ENCODE measurements around the gene SPON2.

Gene SPON2

DNA sequence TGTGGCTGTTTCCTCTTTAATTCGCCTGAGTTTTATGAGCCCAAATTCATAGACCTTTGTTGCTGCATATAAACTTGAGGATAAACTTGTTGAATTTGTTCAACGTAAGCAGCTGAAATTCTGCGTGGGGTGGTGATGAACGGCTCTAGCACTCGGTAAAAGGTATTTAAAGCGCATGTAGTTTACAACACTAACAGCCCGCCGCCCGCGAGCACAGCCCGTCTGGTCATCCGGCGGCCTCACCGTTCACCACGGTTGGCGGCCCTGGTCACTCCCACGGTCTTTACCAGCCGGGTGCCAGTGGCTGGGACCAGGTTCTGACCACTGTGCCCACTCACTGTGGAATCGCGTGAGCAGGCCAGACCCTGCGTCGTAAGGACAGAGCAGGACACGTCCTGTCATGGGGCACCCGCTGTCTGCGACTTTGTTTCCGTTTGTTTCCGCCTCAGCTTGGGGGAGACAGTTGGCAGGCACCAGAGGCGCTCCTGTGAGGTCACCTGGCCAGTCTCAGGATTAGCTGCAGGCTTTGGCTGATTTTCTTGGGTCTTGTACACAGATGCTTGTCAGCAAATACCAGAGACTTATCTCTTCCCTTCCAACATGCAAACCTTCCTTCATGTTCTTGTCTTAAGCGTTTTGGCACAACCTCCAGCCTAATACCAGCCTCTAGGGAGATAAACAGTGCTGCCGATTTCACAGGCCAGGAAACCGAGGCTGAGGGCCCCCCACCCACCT is 36.8 kb upstream of the SPON2 start:
- no peak for DNase-seq (ENCODE audit: low spot score)

DNA sequence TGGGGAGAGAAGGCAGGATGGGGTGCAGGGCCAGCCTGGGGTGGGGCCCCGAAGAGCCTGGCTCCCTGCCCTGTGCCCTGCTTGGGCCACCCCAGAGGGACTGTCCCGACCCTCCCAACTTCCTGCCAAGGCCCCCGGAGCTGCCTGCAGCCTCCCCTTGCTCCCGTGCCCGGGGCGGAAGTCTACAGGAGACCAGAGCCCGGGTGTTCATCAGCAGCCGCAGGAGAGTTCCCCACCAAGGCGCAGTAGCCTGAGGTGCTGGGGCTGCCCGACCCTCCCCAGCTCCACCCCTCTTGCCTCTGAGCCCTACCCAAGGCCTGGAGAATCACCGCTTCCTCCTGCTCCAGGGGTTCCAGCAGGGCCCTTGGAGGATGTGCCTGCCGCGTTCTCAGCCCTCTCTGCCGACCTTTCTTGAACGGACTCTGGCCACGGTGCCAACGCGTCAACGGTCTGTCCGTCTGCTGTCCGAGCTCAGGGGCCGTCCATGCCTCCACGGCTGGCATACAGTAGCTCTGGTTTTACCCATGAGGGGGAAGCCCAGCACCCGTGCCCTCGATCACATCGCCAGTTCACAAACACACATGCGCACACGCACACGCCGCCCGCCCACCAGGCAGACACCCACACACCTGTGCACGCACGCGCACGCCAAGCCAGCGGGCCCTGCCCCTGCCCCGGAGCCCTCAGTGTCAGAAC is 36.0 kb upstream of the SPON2 start:
- peak; percentile 39 for DNase-seq (ENCODE audit: low spot score)

DNA sequence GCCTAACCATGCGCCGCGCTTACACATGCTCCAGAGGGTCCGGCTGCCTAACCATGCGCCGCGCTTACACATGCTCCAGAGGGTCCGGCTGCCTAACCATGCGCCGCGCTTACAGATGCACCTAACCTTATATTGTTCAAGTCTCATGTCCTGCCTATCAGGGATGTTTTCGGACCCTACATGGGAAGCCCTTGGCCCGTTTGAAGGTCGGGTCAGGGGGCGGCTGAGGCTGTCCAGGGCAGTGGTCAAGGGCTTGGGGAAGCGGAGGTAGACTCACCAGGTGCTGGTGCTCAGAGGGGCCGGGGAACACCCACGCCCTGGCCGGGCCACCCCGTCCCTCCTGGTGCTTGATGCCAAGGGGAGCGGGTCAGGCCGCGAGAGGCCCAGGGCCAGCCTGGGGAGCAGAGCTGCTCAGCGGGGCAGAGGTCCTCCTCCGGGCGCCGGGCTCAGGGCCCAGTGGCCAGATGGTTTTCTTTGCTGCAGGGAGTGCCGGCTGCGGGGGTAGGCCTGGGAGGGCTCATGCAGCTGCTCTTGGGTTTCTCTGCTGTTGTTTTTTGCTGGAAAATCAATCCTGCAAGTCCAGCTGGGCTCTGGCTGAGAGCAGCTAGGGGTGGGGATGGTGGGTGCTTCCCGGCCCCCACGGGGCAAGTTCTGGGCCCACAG is 35.4 kb upstream of the SPON2 start:
- peak; percentile 80 for DNase-seq (ENCODE audit: low spot score)

DNA sequence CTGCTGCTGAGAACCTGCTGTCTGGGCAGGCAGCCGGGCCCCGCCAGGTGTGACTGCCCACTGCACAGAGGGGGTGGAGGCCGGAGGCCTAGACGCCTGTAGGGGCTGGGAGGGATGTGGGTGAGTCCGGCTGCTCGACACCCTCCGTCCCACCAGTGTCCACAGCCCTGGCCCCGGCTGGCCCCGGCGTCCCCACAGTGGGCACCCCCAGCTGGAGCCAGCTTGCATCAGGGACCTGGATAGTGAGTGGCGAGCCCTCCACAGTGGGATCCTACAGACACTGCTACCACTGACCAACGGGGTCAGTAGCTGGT is 34.7 kb upstream of the SPON2 start:
- no peak for DNase-seq (ENCODE audit: low spot score)

DNA sequence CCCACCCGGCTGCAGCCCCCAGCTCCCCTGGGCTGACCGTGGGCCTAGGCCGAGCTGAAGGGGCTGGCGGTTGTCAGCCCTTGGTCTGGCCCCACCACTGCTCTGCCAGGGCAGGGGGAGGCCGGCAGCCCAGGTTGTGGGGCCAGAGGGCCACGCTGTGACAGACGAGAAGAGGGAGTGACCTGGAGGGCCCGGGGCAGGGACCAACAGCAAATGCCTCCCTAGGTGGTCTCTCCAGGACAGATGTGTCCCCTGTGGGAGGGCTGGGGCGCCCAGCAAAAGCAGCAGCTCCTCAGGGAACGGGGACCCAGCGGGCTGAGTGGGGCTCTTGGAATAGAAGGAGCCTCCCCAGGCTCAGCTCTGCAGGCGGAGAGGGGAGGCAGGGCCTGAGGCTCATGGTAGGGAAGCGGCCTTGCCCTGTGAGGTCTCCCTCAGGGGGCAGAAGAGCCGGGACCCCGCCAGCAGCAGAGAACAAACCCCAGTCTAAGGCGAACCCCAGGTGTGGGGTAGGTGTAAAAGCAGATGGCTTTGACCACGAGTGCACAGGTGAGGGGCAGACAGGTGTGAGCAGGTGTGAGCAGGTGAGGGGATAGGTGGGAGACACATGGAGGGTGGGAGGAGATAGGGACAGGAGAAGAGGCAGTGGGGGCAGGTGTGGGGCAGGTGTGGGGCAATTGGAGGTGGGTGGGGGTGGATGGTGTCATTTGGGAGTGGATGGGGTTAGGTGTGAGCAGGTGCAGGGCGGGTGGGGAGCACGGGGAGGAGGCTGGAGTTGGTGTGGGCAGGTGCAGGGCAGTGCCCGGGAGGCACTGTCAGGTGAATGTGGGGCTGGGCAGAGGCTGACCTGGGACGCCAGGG is 34.1 kb upstream of the SPON2 start:
- DNase-seq (ENCODE audit: low spot score) = no peak

DNA sequence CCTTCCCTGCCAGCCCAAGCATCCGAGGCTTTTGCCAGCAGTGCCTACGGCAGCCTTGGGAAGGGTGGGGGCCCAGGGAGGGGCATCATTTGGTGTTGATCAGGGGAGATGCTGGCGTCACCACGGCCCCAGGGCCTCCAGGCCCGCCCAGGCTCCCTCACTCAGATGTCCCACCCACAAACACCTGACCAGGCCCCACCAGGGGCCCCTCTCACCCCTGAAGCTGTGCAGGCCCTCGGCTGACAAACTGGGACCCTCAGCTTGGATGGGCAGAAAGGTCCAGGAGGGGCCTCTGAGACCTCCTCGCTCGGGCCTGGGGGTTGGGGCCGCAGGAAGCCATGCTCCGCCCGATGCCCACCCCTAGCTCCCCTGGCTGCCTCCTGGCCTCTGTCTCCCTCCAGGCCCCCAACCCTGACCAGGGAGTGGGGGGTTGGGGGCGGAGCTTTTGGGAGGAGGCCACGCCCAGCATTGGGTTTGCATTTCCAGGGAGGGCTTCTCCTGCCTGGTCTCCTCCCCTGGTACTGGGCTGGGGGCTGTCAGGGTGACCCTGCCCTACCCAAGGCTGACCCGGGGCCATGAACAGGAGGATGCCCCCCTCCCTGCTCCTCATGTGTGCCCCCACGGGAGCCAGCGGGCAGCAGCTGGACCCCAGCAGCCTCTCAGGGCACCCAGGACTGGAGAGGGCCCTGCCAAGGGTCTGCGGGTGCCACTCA is 33.4 kb upstream of the SPON2 start:
- DNase-seq (ENCODE audit: low spot score) = no peak

DNA sequence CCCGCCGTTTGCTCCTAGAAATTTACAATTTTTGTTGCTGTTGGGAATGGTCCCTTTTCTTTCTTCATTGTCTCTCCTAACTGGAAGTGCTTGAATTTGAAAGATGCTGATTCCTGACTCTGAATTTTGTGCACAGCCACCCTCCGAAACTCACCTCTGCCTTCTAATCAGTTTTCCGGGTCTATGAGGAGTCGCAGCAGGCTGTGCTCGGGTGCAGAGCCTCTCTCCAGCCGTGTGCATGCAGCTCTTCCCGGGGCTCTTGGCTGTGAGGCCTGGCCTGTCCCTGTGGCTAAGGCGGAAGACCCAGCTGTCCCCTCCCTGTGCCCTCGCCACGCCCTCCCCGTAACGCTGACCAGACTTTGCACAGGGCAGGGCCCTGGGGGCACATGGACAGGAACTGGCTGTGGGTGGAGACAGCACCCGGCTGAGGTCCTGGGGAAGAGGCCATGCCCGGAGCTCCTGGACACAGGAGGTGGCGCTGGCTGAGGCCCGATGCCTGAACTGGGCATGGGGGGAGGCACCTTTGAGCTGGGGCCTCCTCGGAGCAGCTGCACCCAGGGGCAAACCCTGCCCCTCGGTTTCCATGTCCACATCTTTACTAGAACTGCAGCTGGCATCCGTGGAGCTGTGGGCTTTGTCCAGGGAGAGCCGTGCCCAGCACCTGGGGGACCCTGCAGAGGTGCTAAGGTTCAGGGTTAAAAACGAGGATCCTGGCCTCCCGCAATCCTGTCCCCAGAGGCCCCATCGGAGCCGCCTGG is 32.6 kb upstream of the SPON2 start:
- DNase-seq (ENCODE audit: low spot score) = no peak

DNA sequence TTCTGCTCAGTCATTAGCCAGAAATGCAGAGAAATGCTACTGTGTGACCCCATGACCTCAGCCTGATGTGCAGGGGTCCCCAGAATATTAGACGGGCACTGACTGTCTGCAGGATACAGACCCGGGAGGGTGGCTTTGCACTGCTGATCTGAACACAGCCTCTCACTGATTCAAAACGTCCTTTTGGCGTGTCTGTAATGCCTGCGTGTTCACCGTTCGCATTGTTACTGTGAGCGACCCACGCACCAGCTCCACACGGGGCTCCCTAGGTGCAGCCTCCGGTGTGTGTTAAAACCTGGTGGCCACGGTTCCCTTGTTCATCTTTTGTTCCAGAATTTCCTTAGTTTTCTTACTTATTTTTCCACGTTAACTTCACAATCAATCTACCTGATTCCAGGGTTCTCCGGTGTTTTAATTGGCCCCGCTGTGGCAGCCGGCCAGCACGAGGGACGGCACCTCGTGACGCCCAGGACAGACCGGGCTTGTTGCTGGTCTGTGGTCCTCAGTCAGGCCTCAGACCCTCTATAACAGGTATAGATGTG is 32.0 kb upstream of the SPON2 start:
- no peak for DNase-seq (ENCODE audit: low spot score)

DNA sequence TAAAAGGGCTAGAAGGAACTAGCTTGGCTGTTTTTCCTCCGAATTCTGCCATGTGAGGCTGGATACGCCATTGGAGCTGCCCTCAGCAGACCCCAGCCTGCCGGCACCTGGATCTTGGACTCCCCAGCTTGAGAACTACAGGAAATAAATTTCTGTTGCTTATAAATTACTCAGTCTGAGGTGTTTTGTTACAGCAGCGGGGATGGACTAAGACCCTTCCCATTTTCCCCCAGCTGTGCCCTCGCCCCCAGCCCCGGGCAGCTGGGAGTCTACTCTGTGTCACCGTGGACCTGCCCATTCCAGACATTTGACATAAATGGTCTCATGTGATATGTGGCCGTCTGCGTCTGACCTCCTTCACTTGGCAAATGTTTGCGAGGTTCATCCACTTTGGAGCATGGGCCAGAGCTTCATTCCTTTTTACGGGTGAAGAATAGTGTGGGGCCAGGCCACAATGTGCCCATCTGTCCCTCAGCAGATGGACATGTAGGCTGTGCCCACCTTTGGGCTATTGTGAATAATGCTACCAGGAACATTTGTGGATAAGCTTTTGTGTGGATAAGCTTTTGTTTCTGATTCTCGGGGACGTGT is 30.7 kb upstream of the SPON2 start:
- no peak for DNase-seq (ENCODE audit: low spot score)

DNA sequence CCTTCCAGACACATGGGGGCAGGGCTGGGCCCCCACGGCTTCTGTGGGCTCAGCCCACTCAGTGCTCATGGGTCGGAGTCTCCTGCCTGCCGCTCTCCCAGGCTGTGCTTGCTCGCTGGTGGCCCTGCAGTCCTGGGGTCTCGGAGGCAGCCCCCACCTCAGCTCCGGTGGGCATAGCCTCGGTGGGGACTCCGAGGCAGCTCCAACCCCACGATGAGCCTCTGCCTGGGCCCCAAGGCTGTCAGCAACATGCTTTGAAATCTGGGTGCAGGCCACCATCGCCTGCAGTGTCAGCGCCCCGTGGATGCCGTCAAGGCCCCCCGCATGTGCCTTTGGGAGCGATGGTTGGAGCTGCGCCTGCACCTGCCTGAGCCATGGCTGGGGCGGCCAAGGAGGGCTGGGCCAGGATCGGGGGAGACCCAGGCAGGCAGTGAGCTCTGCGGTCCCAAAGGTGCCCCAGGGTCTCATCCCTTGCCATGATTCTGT is 30.2 kb upstream of the SPON2 start:
- DNase-seq (ENCODE audit: low spot score) = no peak

DNA sequence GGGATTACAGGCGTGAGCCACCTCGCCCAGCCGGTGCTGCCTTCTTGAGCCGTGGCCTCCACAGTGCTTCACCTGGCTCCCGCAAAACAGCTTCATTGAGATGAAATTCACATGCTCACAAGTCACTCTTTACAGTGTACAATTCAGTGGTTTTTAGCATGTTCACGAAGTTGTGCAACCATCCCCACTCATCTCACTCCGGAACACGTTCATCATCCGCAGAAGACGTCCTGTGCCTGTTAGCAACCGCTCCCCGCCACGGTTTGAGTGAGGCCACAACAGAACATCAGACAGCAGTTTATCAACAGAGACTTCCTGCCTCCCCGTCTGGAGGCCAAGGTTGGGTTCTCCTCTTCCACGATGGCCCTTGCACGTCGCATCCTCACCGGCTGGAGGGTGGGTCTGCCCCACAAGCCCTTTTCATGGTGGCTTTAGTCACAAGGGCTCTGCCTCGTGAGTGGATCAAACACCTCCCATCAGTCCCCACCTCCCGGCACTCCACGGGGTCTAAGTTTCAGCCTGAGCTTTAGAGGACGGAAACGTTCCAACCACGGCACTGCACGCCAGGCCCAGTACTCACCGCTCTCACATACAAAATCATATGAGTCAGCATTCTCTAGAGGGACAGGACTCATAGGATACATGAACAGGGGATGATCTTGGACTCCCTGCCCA is 29.6 kb upstream of the SPON2 start:
- no peak for DNase-seq (ENCODE audit: low spot score)

DNA sequence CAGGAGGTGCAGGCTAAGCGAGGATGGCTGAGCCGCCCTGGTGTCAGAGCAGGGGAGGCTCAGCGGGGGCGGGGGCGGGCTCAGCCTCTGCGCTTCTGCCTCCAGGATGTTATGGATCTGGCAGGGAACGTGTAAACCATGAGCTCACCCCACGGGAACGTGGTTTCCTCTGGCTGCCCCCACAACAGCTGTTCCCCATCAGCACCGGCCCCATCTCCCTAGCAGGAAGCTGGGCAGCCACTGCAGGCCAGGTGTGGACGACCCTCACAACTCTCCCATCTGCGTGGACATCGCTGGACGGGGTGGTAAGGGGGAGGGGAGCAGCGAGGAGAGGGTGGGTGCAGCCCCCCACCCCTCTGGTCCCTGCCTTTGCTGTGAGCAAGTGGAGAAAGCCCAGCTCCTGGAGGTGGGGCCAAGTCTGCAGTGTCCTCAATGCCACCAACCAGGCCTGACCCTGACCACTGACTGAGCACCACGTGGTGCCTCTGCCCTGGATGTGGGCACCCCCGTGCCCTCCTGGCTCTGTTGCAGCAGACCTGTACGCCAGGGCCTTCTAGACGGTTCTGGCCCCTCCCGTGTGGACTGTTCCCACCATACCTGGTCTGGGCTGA is 28.1 kb upstream of the SPON2 start:
- DNase-seq (ENCODE audit: low spot score) = no peak

DNA sequence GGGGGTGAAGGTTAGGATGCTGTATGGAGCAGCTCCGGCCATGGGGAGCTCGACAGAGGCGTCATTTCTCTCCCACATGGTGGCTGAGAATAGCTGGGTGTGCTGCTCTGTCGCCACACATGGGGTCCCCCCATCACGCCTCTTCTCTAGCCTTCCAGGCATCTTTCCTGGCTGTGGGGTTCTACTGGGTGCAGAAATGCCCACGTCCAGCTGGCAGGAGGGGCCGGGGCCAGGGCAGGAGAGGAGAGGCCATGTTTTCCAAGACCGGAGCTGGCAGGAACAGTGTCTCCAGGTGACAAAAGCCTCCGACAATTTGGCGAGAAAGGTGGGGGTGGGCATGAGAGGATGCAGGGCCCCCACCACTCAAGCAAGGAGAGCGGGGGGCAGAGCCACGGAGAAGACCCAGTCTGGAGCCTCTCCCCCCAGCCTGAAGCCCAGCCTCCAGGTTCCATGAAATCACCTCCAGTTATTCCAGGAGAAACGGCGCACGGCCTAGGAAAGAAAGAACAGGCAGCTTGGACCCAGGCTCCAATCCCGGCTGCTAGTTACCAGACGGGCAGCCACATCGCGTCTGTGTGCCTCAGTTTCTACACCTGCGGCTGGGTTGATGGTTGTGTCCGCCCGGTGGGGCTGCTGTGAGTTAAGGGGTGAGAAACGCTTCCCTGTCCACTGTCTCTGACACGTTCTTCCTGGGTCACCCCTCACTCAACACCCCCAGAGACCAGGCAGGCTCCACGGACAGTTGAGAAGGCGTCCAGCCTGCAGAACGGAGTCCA is 27.4 kb upstream of the SPON2 start:
- no peak for DNase-seq (ENCODE audit: low spot score)

DNA sequence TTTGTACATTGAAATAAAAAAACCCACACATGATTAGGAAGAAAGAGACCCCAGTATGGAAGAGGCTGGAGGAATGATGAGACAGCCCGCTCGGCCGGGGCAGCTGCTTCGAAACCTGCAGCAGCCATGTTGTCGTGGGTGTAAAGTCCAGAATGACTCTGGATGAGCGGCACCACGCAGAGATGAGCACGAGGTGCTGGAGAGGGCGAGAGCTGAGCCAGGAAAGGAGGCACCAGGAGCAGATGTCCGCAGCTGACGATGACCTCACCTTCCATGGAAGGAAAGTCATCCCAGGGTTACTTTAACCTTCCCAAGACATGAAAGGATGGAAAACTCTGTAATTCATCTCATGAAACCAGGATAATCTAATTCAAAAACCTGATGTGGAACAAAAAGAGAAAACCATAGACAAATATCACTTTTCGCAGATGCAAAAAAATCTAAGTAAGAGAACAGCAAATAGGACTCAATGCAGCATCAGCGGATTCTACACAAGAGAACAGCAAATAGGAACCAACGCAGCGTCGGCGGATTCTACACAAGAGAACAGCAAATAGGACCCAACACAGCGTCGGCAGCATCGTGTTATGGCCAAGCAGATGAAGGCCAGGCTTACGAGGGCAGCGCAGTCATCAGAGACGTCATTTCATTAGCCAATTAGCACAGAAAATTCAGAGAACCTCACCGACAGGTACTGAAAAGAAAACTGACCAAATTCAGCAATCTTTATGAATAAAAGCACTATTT is 25.9 kb upstream of the SPON2 start:
- no peak for DNase-seq (ENCODE audit: low spot score)

DNA sequence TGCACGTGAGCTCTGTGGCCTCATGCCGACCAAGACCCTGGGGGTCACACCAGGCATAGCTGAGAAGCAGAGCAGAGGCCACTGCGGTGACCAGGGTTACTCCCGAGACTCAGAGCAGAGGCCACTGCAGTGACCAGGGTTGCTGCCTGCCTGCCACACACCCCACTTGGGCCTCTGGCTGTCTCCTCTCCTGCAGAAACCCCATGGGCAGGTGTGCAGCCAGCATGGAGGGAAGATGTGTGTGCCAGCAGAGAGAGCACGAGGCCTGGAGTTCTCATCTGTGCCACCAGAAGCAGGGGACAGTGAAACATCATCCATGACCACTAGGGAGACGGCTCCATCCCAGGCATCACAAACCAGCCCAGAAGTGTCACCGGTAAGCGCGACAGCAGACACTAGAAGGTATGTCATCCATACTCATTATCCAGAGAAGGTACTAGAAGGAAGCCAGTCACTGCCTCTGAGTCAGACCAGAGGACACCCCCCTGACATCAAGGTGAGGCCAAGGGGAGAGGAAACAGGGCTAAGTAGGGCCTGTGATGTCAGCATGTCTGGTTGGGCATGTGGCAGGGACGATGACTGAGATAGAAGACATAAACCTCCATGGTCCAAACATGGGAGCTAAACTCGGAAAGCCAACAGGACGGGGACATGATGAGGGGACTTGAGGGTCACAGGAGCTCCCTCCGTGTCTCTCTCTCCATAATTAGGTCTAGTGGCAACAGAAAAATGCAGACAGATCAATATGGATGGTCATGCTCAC is 24.2 kb upstream of the SPON2 start:
- DNase-seq (ENCODE audit: low spot score) = no peak

DNA sequence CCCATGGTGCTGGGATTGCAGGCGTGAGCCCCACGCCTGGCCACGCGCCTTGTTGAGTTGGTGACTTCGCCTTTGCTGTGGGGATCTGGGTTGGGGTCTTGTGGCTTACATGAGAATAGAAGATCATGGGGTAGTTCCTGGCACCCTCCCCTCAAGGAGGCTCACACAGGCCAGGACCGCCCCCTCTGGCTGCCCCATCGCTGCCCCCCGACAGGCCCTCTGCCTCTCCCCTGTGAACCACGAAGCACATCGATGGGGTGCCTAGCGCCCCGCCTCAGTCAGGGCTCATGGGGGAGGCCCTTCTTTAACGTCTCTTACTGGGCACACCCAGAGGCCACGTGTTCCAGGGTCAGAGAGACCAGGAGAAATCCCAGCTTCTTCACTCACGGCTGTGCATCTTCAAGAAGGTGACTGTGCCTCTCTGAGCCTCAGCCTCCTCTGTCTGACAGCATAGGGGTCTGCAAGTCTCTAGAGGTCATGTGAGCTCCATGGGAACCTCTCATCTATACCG is 23.6 kb upstream of the SPON2 start:
- DNase-seq (ENCODE audit: low spot score) = no peak
